Measurements from ENCODE around the gene SLC25A14. TPM values are rescaled to one million over a fixed set of nuclear protein-coding genes. Genes with fewer than 3 reads are reported as not detected.

Gene SLC25A14
- total RNA-seq, 1 experiment from 2014 or later: 13.1 TPM

DNA sequence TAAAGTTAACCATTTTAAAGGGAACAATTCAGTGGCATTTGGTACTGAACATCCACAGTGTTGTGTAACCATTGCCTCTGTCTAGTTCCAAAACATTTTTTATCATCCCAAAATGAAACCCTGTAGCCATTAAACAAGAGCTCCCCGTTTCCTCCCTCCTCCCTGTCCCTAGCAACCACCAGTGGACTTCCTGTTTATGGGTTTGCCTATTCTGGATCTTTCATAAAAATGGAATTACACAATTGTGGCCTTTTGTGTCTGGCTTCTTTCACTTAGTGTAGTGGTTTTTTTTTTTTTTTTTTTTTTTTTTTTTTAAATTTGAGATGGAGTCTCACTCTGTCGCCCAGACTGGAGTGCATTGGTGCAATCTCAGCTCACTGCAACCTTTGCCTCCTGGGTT is 73.7 kb downstream of the SLC25A14 start:
- ATAC-seq: no peak
- H3K9me3 ChIP-seq (ENCODE audit: control insufficient read depth in 1 of 2, insufficient read depth in 1 of 2, low read depth in 1 of 2, low read length in 2 of 2): no peaks in the 10 kb centered on the region
- intact Hi-C loops (cut with micrococcal nuclease): no loop called here
- ChIA-PET RAD21 (ENCODE audit: low non-redundant PET in 1 of 2, low total read pairs in 2 of 2, uncharacterized antibody in 2 of 2, unreplicated experiment in 2 of 2) (no interaction called here), CTCF (no interaction called here), POLR2A (no interaction called here)
- no peak overlapping the region for H3K4me3 ChIP-seq (replicated peaks in 1 of 2; ENCODE audit: low read depth in 1 of 2, low read length in 2 of 2)
- no peaks in the 10 kb centered on the region for H3K4me1 ChIP-seq (ENCODE audit: control insufficient read depth in 1 of 2, insufficient read depth in 2 of 2, low read length in 2 of 2)
- no TSS peak for BruUV-seq (replicated peaks)
- no peak overlapping the region for H3K4me2 ChIP-seq (ENCODE audit: low read length)
- H3K9me2 ChIP-seq (ENCODE audit: insufficient read depth): no peaks in the 10 kb centered on the region
- H3K9ac ChIP-seq (ENCODE audit: low read length): no peak overlapping the region
- H3K27ac ChIP-seq (ENCODE audit: low read depth, low read length): no peak overlapping the region
- no peaks in the 10 kb centered on the region for H4K20me1 ChIP-seq (ENCODE audit: insufficient read depth)
- no peak for DNase-seq (ENCODE audit: low read depth, low spot score)
- TF ChIP-seq, protein P1, sequence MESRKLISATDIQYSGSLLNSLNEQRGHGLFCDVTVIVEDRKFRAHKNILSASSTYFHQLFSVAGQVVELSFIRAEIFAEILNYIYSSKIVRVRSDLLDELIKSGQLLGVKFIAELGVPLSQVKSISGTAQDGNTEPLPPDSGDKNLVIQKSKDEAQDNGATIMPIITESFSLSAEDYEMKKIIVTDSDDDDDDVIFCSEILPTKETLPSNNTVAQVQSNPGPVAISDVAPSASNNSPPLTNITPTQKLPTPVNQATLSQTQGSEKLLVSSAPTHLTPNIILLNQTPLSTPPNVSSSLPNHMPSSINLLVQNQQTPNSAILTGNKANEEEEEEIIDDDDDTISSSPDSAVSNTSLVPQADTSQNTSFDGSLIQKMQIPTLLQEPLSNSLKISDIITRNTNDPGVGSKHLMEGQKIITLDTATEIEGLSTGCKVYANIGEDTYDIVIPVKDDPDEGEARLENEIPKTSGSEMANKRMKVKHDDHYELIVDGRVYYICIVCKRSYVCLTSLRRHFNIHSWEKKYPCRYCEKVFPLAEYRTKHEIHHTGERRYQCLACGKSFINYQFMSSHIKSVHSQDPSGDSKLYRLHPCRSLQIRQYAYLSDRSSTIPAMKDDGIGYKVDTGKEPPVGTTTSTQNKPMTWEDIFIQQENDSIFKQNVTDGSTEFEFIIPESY (IDR thresholded peaks at IDR 0.05; ENCODE audit: extremely low read depth, insufficient replicate concordance, low read length): no peak
- TF ChIP-seq JUND (IDR thresholded peaks at IDR 0.05) (no peak), CBX3 (IDR thresholded peaks at IDR 0.05; ENCODE audit: low read depth) (no peak), ZNF274 (IDR thresholded peaks at IDR 0.05; ENCODE audit: low read depth, low read length) (no peak), ZFX (IDR thresholded peaks at IDR 0.05) (no peak), TCF7L2 (IDR thresholded peaks at IDR 0.05; ENCODE audit: borderline replicate concordance, extremely low read depth, insufficient read depth, insufficient read length) (no peak), EGR1 (IDR thresholded peaks at IDR 0.05; ENCODE audit: low read depth) (no peak), SRF (IDR thresholded peaks at IDR 0.05; ENCODE audit: low read depth) (no peak), CEBPB (IDR thresholded peaks at IDR 0.05; ENCODE audit: low read depth) (no peak), FOSL1 (IDR thresholded peaks at IDR 0.05; ENCODE audit: low read depth) (no peak), SIN3A (IDR thresholded peaks at IDR 0.05; ENCODE audit: low read depth) (no peak), YY1 (IDR thresholded peaks at IDR 0.05; ENCODE audit: extremely low read depth, insufficient replicate concordance, low read depth, low read length) (no peak), ELF1 (IDR thresholded peaks at IDR 0.05; ENCODE audit: borderline replicate concordance, low read depth) (no peak), RAD21 (IDR thresholded peaks at IDR 0.05; ENCODE audit: low read depth) (no peak), EZH2 (IDR thresholded peaks at IDR 0.05) (no peak), POLR2A (IDR thresholded peaks at IDR 0.05; ENCODE audit: borderline replicate concordance, extremely low read depth, insufficient read depth, insufficient read length) (no peak), POLR2AphosphoS5 (IDR thresholded peaks at IDR 0.05; ENCODE audit: low read depth, low read length) (no peak)
- TF ChIP-seq, protein P2, sequence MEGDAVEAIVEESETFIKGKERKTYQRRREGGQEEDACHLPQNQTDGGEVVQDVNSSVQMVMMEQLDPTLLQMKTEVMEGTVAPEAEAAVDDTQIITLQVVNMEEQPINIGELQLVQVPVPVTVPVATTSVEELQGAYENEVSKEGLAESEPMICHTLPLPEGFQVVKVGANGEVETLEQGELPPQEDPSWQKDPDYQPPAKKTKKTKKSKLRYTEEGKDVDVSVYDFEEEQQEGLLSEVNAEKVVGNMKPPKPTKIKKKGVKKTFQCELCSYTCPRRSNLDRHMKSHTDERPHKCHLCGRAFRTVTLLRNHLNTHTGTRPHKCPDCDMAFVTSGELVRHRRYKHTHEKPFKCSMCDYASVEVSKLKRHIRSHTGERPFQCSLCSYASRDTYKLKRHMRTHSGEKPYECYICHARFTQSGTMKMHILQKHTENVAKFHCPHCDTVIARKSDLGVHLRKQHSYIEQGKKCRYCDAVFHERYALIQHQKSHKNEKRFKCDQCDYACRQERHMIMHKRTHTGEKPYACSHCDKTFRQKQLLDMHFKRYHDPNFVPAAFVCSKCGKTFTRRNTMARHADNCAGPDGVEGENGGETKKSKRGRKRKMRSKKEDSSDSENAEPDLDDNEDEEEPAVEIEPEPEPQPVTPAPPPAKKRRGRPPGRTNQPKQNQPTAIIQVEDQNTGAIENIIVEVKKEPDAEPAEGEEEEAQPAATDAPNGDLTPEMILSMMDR (IDR thresholded peaks at IDR 0.05 in 2 of 3, conservative IDR thresholded peaks at IDR 0.05 in 1 of 3; ENCODE audit: borderline replicate concordance in 1 of 3, insufficient read depth in 1 of 3, low read depth in 2 of 3, low read length in 2 of 3): no peak
- TF ChIP-seq, protein P3, sequence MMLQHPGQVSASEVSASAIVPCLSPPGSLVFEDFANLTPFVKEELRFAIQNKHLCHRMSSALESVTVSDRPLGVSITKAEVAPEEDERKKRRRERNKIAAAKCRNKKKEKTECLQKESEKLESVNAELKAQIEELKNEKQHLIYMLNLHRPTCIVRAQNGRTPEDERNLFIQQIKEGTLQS (IDR thresholded peaks at IDR 0.05): no peak
- no peaks in the 10 kb centered on the region; the same call in 1 of the 2 replicates for H3K79me2 ChIP-seq (ENCODE audit: insufficient read depth, low read length)
- no peak overlapping the region for H2AFZ ChIP-seq (ENCODE audit: low read depth, low read length, poor library complexity, severe bottlenecking)
- 0 out of 4 replicates have a peak, but pooled peaks cover 0 to 9% of the 10 kb centered on the region in 2 experiments for H3K36me3 ChIP-seq (ENCODE audit: control insufficient read depth in 1 of 2, insufficient read depth in 2 of 2, low read length in 2 of 2)
- H3K27me3 ChIP-seq (ENCODE audit: insufficient read depth, low read length): no peaks in the 10 kb centered on the region
